Trophoblast cell (in vitro differentiated cells and primary cell): ENCODE results near the gene ATP6V1B1.

Experiments used
- DNase-seq, 2 donors: peaks; one replicate each; pipeline ENCODE4 v3.0.0-alpha.2; 2016
- H2AFZ ChIP-seq: 2 replicates; pipeline ENCODE4 v1.6.1; 2013; ENCODE audit warnings: low read length, moderate library complexity, mild to moderate bottlenecking; ENCODE audit not compliant: insufficient read depth, poor library complexity
- H2AK5ac ChIP-seq: 2 replicates; pipeline ENCODE4 v1.6.1; 2013; ENCODE audit warnings: mild to moderate bottlenecking, low read length
- H2BK120ac ChIP-seq: 2 replicates; pipeline ENCODE4 v1.6.1; 2013; ENCODE audit warnings: low read length, mild to moderate bottlenecking, moderate library complexity; ENCODE audit not compliant: insufficient read depth, poor library complexity
- H2BK12ac ChIP-seq: 2 replicates; pipeline ENCODE4 v1.6.1; 2013; ENCODE audit warnings: mild to moderate bottlenecking, low read length, moderate library complexity
- H2BK5ac ChIP-seq: 2 replicates; pipeline ENCODE4 v1.6.1; 2013; ENCODE audit warnings: low read length, low read depth, moderate library complexity, mild to moderate bottlenecking; ENCODE audit not compliant: poor library complexity
- H3K14ac ChIP-seq: 2 replicates; pipeline ENCODE4 v1.6.1; 2013; ENCODE audit warnings: mild to moderate bottlenecking, low read length
- H3K18ac ChIP-seq: 2 replicates; pipeline ENCODE4 v1.6.1; 2013; ENCODE audit warnings: mild to moderate bottlenecking, low read length
- H3K23ac ChIP-seq: 2 replicates; pipeline ENCODE4 v1.6.1; 2013; ENCODE audit warnings: low read length
- H3K27ac ChIP-seq: 2 replicates; pipeline ENCODE4 v1.5.1; 2013; ENCODE audit warnings: low read depth, mild to moderate bottlenecking, inconsistent platforms, low read length, moderate library complexity
- H3K27me3 ChIP-seq: 2 replicates; pipeline ENCODE4 v1.6.1; 2013; ENCODE audit warnings: inconsistent platforms, mild to moderate bottlenecking, low read length, moderate library complexity; ENCODE audit not compliant: insufficient read depth
- H3K36me3 ChIP-seq, 2 experiments: 1 replicate in 1 of 2; 2 replicates in 1 of 2; pipeline ENCODE4 v1.6.1; 2013; ENCODE audit warnings: low read length in 2 of 2, mild to moderate bottlenecking in 2 of 2, moderate library complexity in 1 of 2; ENCODE audit not compliant: insufficient read depth in 2 of 2, control insufficient read depth in 1 of 2
- H3K4ac ChIP-seq: 2 replicates; pipeline ENCODE4 v1.6.1; 2013; ENCODE audit warnings: low read depth, mild to moderate bottlenecking, low read length, moderate library complexity
- H3K4me1 ChIP-seq, 2 experiments: 1 replicate in 1 of 2; 2 replicates in 1 of 2; pipeline ENCODE4 v1.6.1; 2013; ENCODE audit warnings: low read length in 2 of 2, mild to moderate bottlenecking in 2 of 2, moderate library complexity in 1 of 2; ENCODE audit not compliant: insufficient read depth in 2 of 2, control insufficient read depth in 1 of 2
- H3K4me2 ChIP-seq: 2 replicates; pipeline ENCODE4 v1.6.1; 2013; ENCODE audit warnings: inconsistent platforms, mild to moderate bottlenecking, low read length, moderate library complexity
- H3K4me3 ChIP-seq: 2 replicates; pipeline ENCODE4 v1.5.1; 2013; ENCODE audit warnings: mild to moderate bottlenecking, low read depth, low read length, inconsistent platforms
- H3K79me1 ChIP-seq: one replicate; pipeline ENCODE4 v1.6.1; 2013; ENCODE audit warnings: low read length
- H3K79me2 ChIP-seq: 2 replicates; pipeline ENCODE4 v1.6.1; 2013; ENCODE audit warnings: low read length, mild to moderate bottlenecking; ENCODE audit not compliant: control insufficient read depth, insufficient read depth, poor library complexity
- H3K9ac ChIP-seq: 2 replicates; pipeline ENCODE4 v1.6.1; 2013; ENCODE audit warnings: mild to moderate bottlenecking, low read length
- H3K9me3 ChIP-seq: 2 replicates; pipeline ENCODE4 v1.6.1; 2013; ENCODE audit warnings: low read depth, mild to moderate bottlenecking, control low read depth, inconsistent platforms, low read length; ENCODE audit not compliant: insufficient read depth
- H4K12ac ChIP-seq: 2 replicates; pipeline ENCODE4 v1.6.1; 2013; ENCODE audit warnings: low read depth, mild to moderate bottlenecking, low read length, moderate library complexity
- H4K8ac ChIP-seq: 2 replicates; pipeline ENCODE4 v1.6.1; 2013; ENCODE audit warnings: low read depth, mild to moderate bottlenecking, low read length, moderate library complexity
- H4K91ac ChIP-seq: one replicate; pipeline ENCODE4 v1.6.1; 2013; ENCODE audit warnings: low read depth, mild to moderate bottlenecking, low read length, moderate library complexity
- WGBS: extraction: QIAGEN DNeasy Blood & Tissue Kit; methylation state at CpG from one replicate; pipeline ENCODE4 v1.1.7; 2013; ENCODE audit warnings: missing lambda C conversion rate; ENCODE audit not compliant: insufficient read length, insufficient coverage; ENCODE audit errors: extremely low coverage; 5-methylcytosine and 5-hydroxymethylcytosine counted together

The ATP6V1B1 gene

GRCh38 chr2:71003396-71003795 is 67.7 kb downstream of the ATP6V1B1 start:
- DNase-seq: no peak
- H2BK12ac ChIP-seq: no peak overlapping the region
- H2AFZ ChIP-seq: no peak overlapping the region
- no peak overlapping the region for H2BK120ac ChIP-seq
- H2AK5ac ChIP-seq: no peak overlapping the region
- H2BK5ac ChIP-seq: no peak overlapping the region
- H4K8ac ChIP-seq: no peak overlapping the region
- no peaks in the 10 kb centered on the region for H3K36me3 ChIP-seq
- H3K23ac ChIP-seq: no peak overlapping the region
- peaks cover 3% of the 10 kb centered on the region for H3K9me3 ChIP-seq
- H3K27me3 ChIP-seq: no peaks in the 10 kb centered on the region
- H3K79me2 ChIP-seq: no peaks in the 10 kb centered on the region
- peaks cover 7 to 9% of the 10 kb centered on the region in 2 experiments for H3K4me1 ChIP-seq
- no CpG with 5 or more reads among the region's 6 CpGs for WGBS
- H3K18ac ChIP-seq: no peak overlapping the region
- no peak overlapping the region for H4K12ac ChIP-seq
- no peak overlapping the region for H4K91ac ChIP-seq
- no peak overlapping the region for H3K4ac ChIP-seq
- H3K27ac ChIP-seq: no peak overlapping the region
- peaks cover 3% of the 10 kb centered on the region for H3K79me1 ChIP-seq
- H3K14ac ChIP-seq: no peak overlapping the region
- H3K9ac ChIP-seq: no peak overlapping the region
- no peak overlapping the region for H3K4me2 ChIP-seq
- H3K4me3 ChIP-seq: no peak overlapping the region

DNA sequence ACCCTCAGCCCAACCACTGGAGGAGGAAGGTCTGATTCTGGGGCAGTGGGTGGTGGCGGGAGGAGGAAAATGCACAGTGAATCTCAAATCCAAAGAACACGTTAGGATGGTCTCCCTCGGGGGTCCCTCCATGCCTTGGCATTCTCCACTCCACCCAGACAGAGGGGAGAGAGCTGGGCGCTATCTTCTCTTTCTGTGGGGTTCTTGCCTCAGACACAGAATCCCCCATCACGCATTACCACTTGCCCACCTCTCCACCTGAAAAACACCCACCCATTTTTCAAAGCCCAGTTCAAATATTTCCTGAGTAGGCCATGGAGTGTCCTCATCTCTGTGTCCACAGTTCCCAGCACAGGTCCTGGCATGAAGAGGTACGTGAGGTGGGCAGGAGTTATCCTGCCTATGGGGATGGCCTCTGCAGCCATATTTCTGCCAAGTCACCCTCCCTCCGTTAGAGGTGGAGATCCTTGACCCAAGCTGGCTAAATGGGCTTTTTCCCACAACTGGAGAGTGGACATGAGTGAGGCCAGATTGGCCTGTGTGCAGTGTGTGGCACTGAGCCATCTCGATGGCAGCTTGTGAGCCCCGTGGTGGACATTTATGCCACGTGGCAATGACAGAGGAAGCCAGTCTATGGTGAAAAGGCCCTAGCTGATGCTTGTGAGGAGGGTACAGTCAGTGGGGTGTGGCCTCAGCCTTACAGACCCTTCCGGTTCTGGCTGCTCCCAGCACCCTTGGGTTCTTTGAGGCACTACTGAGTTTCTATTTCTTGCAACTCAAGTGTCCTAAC is 68.5 kb downstream of the ATP6V1B1 start:
- DNase-seq: no peak
- Histone ChIP-seq H3K4me1 (peaks cover 7 to 9% of the 10 kb centered on the region in 2 experiments), H3K4me2 (no peak overlapping the region), H4K12ac (no peak overlapping the region), H3K36me3 (no peaks in the 10 kb centered on the region), H3K4me3 (no peak overlapping the region), H4K91ac (no peak overlapping the region), H3K23ac (no peak overlapping the region), H3K4ac (no peak overlapping the region), H3K79me2 (no peaks in the 10 kb centered on the region), H3K27ac (no peak overlapping the region), H2BK5ac (no peak overlapping the region), H2BK120ac (no peak overlapping the region), H3K27me3 (no peaks in the 10 kb centered on the region), H3K14ac (no peak overlapping the region), H3K9ac (no peak overlapping the region), H2AK5ac (no peak overlapping the region), H3K9me3 (peaks cover 3% of the 10 kb centered on the region), H2AFZ (no peak overlapping the region), H3K18ac (no peak overlapping the region), H3K79me1 (peaks cover 3% of the 10 kb centered on the region), H4K8ac (no peak overlapping the region), H2BK12ac (no peak overlapping the region)
- WGBS: no CpG with 5 or more reads among the region's 11 CpGs

DNA sequence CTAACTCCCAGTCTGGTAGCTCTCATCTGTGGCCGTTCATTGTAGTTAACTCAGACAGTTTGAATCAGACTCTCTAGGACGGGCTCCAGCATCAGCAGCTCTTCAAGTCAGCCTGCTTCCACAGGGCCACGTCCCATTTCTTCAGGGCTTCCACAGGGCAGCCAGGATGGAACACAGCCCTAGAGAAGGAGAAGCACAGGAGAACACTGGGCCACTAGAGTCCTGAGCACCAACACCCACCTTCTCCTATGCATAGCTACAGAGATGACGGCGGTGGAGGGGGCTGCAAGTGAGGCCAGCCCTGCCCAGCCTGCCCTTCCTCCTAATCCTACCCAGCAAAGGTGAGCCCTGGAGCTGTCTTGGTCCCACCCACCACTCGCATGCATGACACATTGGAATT is 69.2 kb downstream of the ATP6V1B1 start:
- DNase-seq: no peak
- Histone ChIP-seq H4K8ac (no peak overlapping the region), H3K79me2 (no peaks in the 10 kb centered on the region), H4K91ac (no peak overlapping the region), H3K9ac (no peak overlapping the region), H3K4me1 (peaks cover 7 to 9% of the 10 kb centered on the region in 2 experiments), H3K79me1 (peaks cover 3% of the 10 kb centered on the region), H2AK5ac (no peak overlapping the region), H3K23ac (no peak overlapping the region), H4K12ac (no peak overlapping the region), H3K4ac (no peak overlapping the region), H3K4me2 (no peak overlapping the region), H2BK120ac (no peak overlapping the region), H2BK5ac (no peak overlapping the region), H2AFZ (no peak overlapping the region), H3K27ac (no peak overlapping the region), H3K18ac (no peak overlapping the region), H3K4me3 (no peak overlapping the region), H3K14ac (no peak overlapping the region), H3K9me3 (peaks cover 3% of the 10 kb centered on the region), H3K36me3 (no peaks in the 10 kb centered on the region), H3K27me3 (no peaks in the 10 kb centered on the region), H2BK12ac (no peak overlapping the region)
- WGBS: no CpG with 5 or more reads among the region's 6 CpGs

GRCh38 chr2:71005271-71006202 is 69.8 kb downstream of the ATP6V1B1 start:
- Histone ChIP-seq H3K27me3 (no peaks in the 10 kb centered on the region), H4K12ac (no peak overlapping the region), H3K4ac (no peak overlapping the region), H3K23ac (no peak overlapping the region), H3K18ac (no peak overlapping the region), H3K79me2 (no peaks in the 10 kb centered on the region), H2BK120ac (no peak overlapping the region), H3K9me3 (peaks cover 3% of the 10 kb centered on the region), H2AFZ (no peak overlapping the region), H2BK5ac (no peak overlapping the region), H2AK5ac (no peak overlapping the region), H3K9ac (no peak overlapping the region), H3K27ac (no peak overlapping the region), H3K14ac (no peak overlapping the region), H3K4me1 (peaks cover 7 to 9% of the 10 kb centered on the region in 2 experiments), H3K4me3 (no peak overlapping the region), H4K8ac (no peak overlapping the region), H3K4me2 (no peak overlapping the region), H4K91ac (no peak overlapping the region), H3K79me1 (peaks cover 3% of the 10 kb centered on the region), H2BK12ac (no peak overlapping the region), H3K36me3 (no peaks in the 10 kb centered on the region)
- no peak for DNase-seq
- no CpG with 5 or more reads among the region's 10 CpGs for WGBS
